ENCODE data around the gene FBRSL1.
A peak's percentile ranks its signal among the peaks of the same experiment; 100 is the strongest.

FBRSL1 gene

DNA sequence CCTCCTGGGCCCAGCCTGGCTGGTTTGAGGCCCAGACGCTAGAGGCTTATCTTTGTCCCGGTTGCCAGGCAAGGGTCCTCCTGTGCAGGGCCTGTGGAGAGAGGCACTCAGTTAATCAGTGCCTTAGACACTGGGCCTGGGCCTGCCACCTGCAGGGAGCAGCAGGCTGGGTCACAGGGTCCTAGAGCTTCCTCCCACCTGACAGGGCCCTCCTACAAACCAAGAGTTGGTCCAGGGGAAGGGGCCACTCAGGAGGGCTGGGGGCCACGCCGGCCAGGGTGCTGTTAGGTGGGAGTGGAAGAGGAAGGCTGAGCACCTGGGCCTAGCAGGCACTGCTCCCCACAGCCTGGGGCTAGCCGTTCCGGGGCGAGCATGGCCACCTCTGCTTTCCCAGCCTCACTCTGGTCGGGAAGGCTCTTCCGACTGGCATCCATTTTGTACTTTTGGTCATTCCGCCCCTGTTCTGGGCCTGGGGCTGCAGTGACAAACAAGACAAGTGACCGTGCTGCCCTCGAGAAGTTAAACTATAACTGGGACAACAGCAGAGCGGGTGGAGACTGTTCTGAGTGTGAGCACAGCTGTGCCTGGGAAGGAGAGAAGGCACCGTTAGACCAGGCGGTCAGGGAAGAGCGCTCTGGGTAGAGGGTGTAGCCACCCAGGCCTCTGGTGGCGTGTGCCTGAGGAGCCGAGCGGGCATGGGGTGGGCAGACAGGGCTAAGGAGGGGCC, 27.2 kb downstream of the FBRSL1 start:
- no peak overlapping the region for H2AFZ ChIP-seq (ENCODE audit: low read length)
- no peak overlapping the region for H3K14ac ChIP-seq (ENCODE audit: low read length)
- no peak overlapping the region for H2AK5ac ChIP-seq (ENCODE audit: low read depth, low read length)
- peaks cover 3% of the 10 kb centered on the region for H3K79me1 ChIP-seq (ENCODE audit: low read depth, low read length)
- H3K27ac ChIP-seq (replicated peaks; ENCODE audit: low read length) = no peak overlapping the region
- no peak overlapping the region for H2BK5ac ChIP-seq (ENCODE audit: low read length)
- no peaks in the 10 kb centered on the region for H3K4me1 ChIP-seq (ENCODE audit: control insufficient read depth in 2 of 2, insufficient read depth in 1 of 2, low read depth in 1 of 2, low read length in 2 of 2)
- H3K4me3 ChIP-seq (ENCODE audit: low read length in 2 of 2) = no peak overlapping the region
- peaks cover 20 to 29% of the 10 kb centered on the region in 2 donors for H3K9me3 ChIP-seq (replicated peaks in 1 of 2; ENCODE audit: control insufficient read depth in 2 of 2, insufficient read depth in 1 of 2, low read depth in 1 of 2, low read length in 2 of 2)
- no peak overlapping the region for H4K8ac ChIP-seq (ENCODE audit: low read depth, low read length)
- peak overlapping the region; percentile 30 for H3K9ac ChIP-seq (ENCODE audit: low read depth, low read length, poor library complexity)
- peaks cover 0 to 14% of the 10 kb centered on the region in 2 donors for H3K36me3 ChIP-seq (replicated peaks in 1 of 2; ENCODE audit: control insufficient read depth in 2 of 2, insufficient read depth in 2 of 2, low read length in 2 of 2)
- H3K18ac ChIP-seq (ENCODE audit: low read length) = no peak overlapping the region
- no peak overlapping the region for H3K4me2 ChIP-seq (ENCODE audit: insufficient read depth, low read length, poor library complexity, severe bottlenecking)
- H4K91ac ChIP-seq (ENCODE audit: low read depth, low read length, poor library complexity) = no peak overlapping the region
- no peak for DNase-seq (ENCODE audit: low spot score)
- no peak overlapping the region for H2BK15ac ChIP-seq (ENCODE audit: low read length)
- H3K4ac ChIP-seq (ENCODE audit: low read length) = no peak overlapping the region
- H2BK12ac ChIP-seq (ENCODE audit: low read length) = no peak overlapping the region
- no CpG with 5 or more reads among the region's 19 CpGs for WGBS, 2 donors (ENCODE audit: extremely low coverage in 2 of 2, insufficient read length in 2 of 2, insufficient replicate concordance in 1 of 2)
- no peak overlapping the region for H2BK120ac ChIP-seq (ENCODE audit: low read depth, low read length)
- no peaks in the 10 kb centered on the region for H3K27me3 ChIP-seq (ENCODE audit: control insufficient read depth in 3 of 3, insufficient read depth in 3 of 3, low read depth in 1 of 3, low read length in 3 of 3)
- H3K23ac ChIP-seq (ENCODE audit: low read depth, low read length, poor library complexity) = peak overlapping the region; percentile 47

DNA sequence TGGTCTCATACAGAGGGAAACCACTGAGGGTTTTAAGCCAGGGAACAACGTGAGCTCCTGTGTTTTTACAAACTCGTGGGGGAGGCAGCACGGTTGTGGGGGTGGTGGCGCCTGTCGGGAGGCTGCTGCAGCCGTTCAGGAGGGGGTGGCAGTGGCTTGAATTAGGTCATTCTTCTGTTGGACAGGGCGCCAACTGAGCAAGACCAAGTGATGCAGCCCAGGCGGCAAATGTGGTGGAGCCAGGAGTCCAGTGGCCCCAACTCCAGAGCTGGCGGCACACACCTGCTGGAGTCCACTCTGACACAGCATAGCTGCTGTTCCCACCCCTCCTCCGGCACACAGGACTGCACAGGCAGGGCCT, 27.8 kb downstream of the FBRSL1 start:
- no peak overlapping the region for H4K8ac ChIP-seq (ENCODE audit: low read depth, low read length)
- no peaks in the 10 kb centered on the region for H3K27me3 ChIP-seq (ENCODE audit: control insufficient read depth in 3 of 3, insufficient read depth in 3 of 3, low read depth in 1 of 3, low read length in 3 of 3)
- no peak overlapping the region for H2AFZ ChIP-seq (ENCODE audit: low read length)
- no CpG with 5 or more reads among the region's 10 CpGs for WGBS, 2 donors (ENCODE audit: extremely low coverage in 2 of 2, insufficient read length in 2 of 2, insufficient replicate concordance in 1 of 2)
- H3K36me3 ChIP-seq (replicated peaks in 1 of 2; ENCODE audit: control insufficient read depth in 2 of 2, insufficient read depth in 2 of 2, low read length in 2 of 2) = peaks cover 0 to 14% of the 10 kb centered on the region in 2 donors
- H3K27ac ChIP-seq (replicated peaks; ENCODE audit: low read length) = no peak overlapping the region
- no peak overlapping the region for H3K9ac ChIP-seq (ENCODE audit: low read depth, low read length, poor library complexity)
- H3K4me1 ChIP-seq (ENCODE audit: control insufficient read depth in 2 of 2, insufficient read depth in 1 of 2, low read depth in 1 of 2, low read length in 2 of 2) = no peaks in the 10 kb centered on the region
- H3K14ac ChIP-seq (ENCODE audit: low read length) = no peak overlapping the region
- no peak for DNase-seq (ENCODE audit: low spot score)
- no peak overlapping the region for H2BK15ac ChIP-seq (ENCODE audit: low read length)
- no peak overlapping the region for H2AK5ac ChIP-seq (ENCODE audit: low read depth, low read length)
- no peak overlapping the region for H3K23ac ChIP-seq (ENCODE audit: low read depth, low read length, poor library complexity)
- no peak overlapping the region for H2BK5ac ChIP-seq (ENCODE audit: low read length)
- no peak overlapping the region for H3K4ac ChIP-seq (ENCODE audit: low read length)
- H4K91ac ChIP-seq (ENCODE audit: low read depth, low read length, poor library complexity) = no peak overlapping the region
- peaks cover 3% of the 10 kb centered on the region for H3K79me1 ChIP-seq (ENCODE audit: low read depth, low read length)
- no peak overlapping the region for H3K4me2 ChIP-seq (ENCODE audit: insufficient read depth, low read length, poor library complexity, severe bottlenecking)
- no peak overlapping the region for H3K18ac ChIP-seq (ENCODE audit: low read length)
- no peak overlapping the region for H2BK120ac ChIP-seq (ENCODE audit: low read depth, low read length)
- H2BK12ac ChIP-seq (ENCODE audit: low read length) = no peak overlapping the region
- peak overlapping the region in 1 of 2 donors; percentile 49 for H3K4me3 ChIP-seq (ENCODE audit: low read length in 2 of 2)
- peaks cover 20 to 29% of the 10 kb centered on the region in 2 donors for H3K9me3 ChIP-seq (replicated peaks in 1 of 2; ENCODE audit: control insufficient read depth in 2 of 2, insufficient read depth in 1 of 2, low read depth in 1 of 2, low read length in 2 of 2)

DNA sequence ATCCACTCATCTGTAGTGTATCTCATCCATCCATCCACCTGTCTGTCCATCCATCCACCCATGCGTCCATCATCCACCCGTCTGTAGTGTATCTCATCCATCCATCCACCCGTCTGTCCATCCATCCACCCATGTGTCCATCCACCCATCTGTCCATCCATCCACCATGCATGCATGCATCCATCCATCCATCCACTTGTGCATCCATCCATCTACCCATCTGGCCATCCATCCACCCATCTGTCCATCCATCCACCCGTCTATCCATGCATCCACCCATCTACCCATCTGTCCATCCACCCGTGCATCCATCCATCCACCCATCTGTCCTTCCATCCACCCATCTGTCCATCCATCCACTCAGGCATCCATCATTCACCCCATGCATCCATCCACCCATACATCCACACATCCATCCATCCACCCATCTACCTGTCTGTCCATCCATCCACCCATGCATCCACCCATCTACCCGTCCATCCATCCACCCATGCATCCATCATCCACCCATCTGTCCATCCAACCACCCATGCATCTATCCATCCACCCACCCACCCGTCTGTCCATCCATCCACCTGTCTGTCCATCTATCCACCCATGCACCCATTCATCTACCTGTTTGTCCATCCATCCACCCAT, 28.5 kb downstream of the FBRSL1 start:
- Histone ChIP-seq H3K9ac (ENCODE audit: low read depth, low read length, poor library complexity) (peak overlapping the region; percentile 32), H2AK5ac (ENCODE audit: low read depth, low read length) (no peak overlapping the region), H3K4me2 (ENCODE audit: insufficient read depth, low read length, poor library complexity, severe bottlenecking) (no peak overlapping the region), H2BK5ac (ENCODE audit: low read length) (no peak overlapping the region), H4K91ac (ENCODE audit: low read depth, low read length, poor library complexity) (no peak overlapping the region), H2BK15ac (ENCODE audit: low read length) (no peak overlapping the region), H3K27me3 (ENCODE audit: control insufficient read depth in 3 of 3, insufficient read depth in 3 of 3, low read depth in 1 of 3, low read length in 3 of 3) (no peaks in the 10 kb centered on the region), H3K23ac (ENCODE audit: low read depth, low read length, poor library complexity) (peak overlapping the region; percentile 29), H4K8ac (ENCODE audit: low read depth, low read length) (peak overlapping the region; percentile 88), H3K79me1 (ENCODE audit: low read depth, low read length) (peaks cover 4% of the 10 kb centered on the region), H3K14ac (ENCODE audit: low read length) (no peak overlapping the region), H3K9me3 (replicated peaks in 1 of 2; ENCODE audit: control insufficient read depth in 2 of 2, insufficient read depth in 1 of 2, low read depth in 1 of 2, low read length in 2 of 2) (peaks cover 20 to 29% of the 10 kb centered on the region in 2 donors), H3K27ac (replicated peaks; ENCODE audit: low read length) (no peak overlapping the region), H2AFZ (ENCODE audit: low read length) (no peak overlapping the region), H2BK12ac (ENCODE audit: low read length) (no peak overlapping the region), H2BK120ac (ENCODE audit: low read depth, low read length) (no peak overlapping the region), H3K18ac (ENCODE audit: low read length) (no peak overlapping the region), H3K4me3 (ENCODE audit: low read length in 2 of 2) (peak overlapping the region in 1 of 2 donors; percentile 49), H3K4ac (ENCODE audit: low read length) (no peak overlapping the region), H3K4me1 (ENCODE audit: control insufficient read depth in 2 of 2, insufficient read depth in 1 of 2, low read depth in 1 of 2, low read length in 2 of 2) (peaks cover 0 to 2% of the 10 kb centered on the region in 2 donors), H3K36me3 (replicated peaks in 1 of 2; ENCODE audit: control insufficient read depth in 2 of 2, insufficient read depth in 2 of 2, low read length in 2 of 2) (peaks cover 0 to 14% of the 10 kb centered on the region in 2 donors)
- DNase-seq (ENCODE audit: low spot score) = no peak
- WGBS, 2 donors (ENCODE audit: extremely low coverage in 2 of 2, insufficient read length in 2 of 2, insufficient replicate concordance in 1 of 2) = no CpG with 5 or more reads among the region's 7 CpGs

DNA sequence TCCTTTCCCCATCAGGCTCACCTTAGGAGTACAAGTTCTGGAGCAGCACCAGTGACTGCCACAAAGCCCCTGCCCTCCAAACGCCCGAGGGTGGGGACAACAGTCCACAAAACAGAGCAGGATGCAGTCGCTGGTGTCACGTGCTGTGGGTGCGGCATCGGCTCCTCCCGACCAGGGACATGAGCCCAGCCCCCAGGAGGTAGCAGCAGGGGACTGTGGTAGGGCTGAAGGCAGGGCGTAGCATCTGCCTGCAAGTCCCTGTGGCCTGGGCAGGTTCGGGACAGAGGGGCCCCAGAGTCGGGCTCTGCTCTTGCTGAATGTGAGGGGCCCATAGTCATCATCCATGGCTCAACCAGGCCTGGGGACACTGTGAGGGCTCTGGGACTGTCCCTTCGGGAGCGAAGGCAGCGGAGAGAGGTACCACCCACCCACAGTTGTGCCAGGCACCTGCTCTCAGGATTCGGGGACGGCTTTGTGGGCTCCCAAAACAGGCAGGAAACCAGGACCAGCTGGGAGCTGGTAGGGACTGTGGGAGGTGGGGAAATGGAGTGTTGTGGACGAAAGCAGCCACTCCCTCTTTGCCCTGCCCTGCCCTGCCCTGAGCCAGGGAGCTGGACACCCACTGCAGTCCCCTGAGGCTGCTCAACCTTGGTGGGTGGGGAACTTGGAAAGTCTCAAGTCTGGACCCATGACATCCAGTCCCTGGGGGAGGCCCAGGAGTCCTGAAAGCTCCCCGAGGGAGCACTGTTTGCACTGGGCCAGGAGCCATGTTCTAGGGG, 30.7 kb downstream of the FBRSL1 start:
- WGBS, 2 donors (ENCODE audit: extremely low coverage in 2 of 2, insufficient read length in 2 of 2, insufficient replicate concordance in 1 of 2) = no CpG with 5 or more reads among the region's 17 CpGs
- DNase-seq (ENCODE audit: low spot score) = no peak

More for the DNA sequence above, 30.7 kb downstream of the FBRSL1 start:
- Histone ChIP-seq H3K4ac (ENCODE audit: low read length) (no peak overlapping the region), H2AFZ (ENCODE audit: low read length) (no peak overlapping the region), H3K79me1 (ENCODE audit: low read depth, low read length) (peaks cover 5% of the 10 kb centered on the region), H3K23ac (ENCODE audit: low read depth, low read length, poor library complexity) (no peak overlapping the region), H3K9ac (ENCODE audit: low read depth, low read length, poor library complexity) (no peak overlapping the region), H2BK12ac (ENCODE audit: low read length) (no peak overlapping the region), H3K4me2 (ENCODE audit: insufficient read depth, low read length, poor library complexity, severe bottlenecking) (no peak overlapping the region), H3K9me3 (replicated peaks in 1 of 2; ENCODE audit: control insufficient read depth in 2 of 2, insufficient read depth in 1 of 2, low read depth in 1 of 2, low read length in 2 of 2) (peaks cover 20 to 24% of the 10 kb centered on the region in 2 donors), H4K8ac (ENCODE audit: low read depth, low read length) (no peak overlapping the region), H3K14ac (ENCODE audit: low read length) (peak overlapping the region; percentile 17), H4K91ac (ENCODE audit: low read depth, low read length, poor library complexity) (no peak overlapping the region), H3K27me3 (ENCODE audit: control insufficient read depth in 3 of 3, insufficient read depth in 3 of 3, low read depth in 1 of 3, low read length in 3 of 3) (no peaks in the 10 kb centered on the region), H2AK5ac (ENCODE audit: low read depth, low read length) (peak overlapping the region; percentile 13), H3K36me3 (replicated peaks in 1 of 2; ENCODE audit: control insufficient read depth in 2 of 2, insufficient read depth in 2 of 2, low read length in 2 of 2) (peaks cover 0 to 11% of the 10 kb centered on the region in 2 donors), H2BK120ac (ENCODE audit: low read depth, low read length) (no peak overlapping the region), H2BK5ac (ENCODE audit: low read length) (no peak overlapping the region), H2BK15ac (ENCODE audit: low read length) (no peak overlapping the region), H3K4me3 (ENCODE audit: low read length in 2 of 2) (no peak overlapping the region), H3K18ac (ENCODE audit: low read length) (no peak overlapping the region), H3K4me1 (ENCODE audit: control insufficient read depth in 2 of 2, insufficient read depth in 1 of 2, low read depth in 1 of 2, low read length in 2 of 2) (peaks cover 0 to 3% of the 10 kb centered on the region in 2 donors), H3K27ac (replicated peaks; ENCODE audit: low read length) (no peak overlapping the region)
